GM12865 (cell line): ENCODE results near the gene TEX264.

ENCODE experiments used
- DNase-seq: peaks from one replicate; pipeline ENCODE4 v3.0.0; 2010; ENCODE audit warnings: low read depth
- H3K4me3 ChIP-seq: 2 replicates; pipeline ENCODE4 v1.5.1; 2011; ENCODE audit warnings: mild to moderate bottlenecking, low read depth, low read length, control low read depth
- CTCF ChIP-seq: IDR thresholded peaks from 2 replicates; pipeline ENCODE4 v1.5.1; 2011; ENCODE audit warnings: low read length, control low read depth, low read depth, inconsistent platforms; ENCODE audit not compliant: insufficient read depth; ENCODE audit errors: missing control alignments

TEX264 gene

GRCh38 chr3:51718547-51719409, 47.7 kb downstream of the TEX264 start:
- peak; percentile 73 for TF ChIP-seq CTCF
- DNase-seq, result peak; percentile 80
- no peak overlapping the region for H3K4me3 ChIP-seq

GRCh38 chr3:51719410-51720025, 48.5 kb downstream of the TEX264 start:
- no peak for DNase-seq
- H3K4me3 ChIP-seq, result no peak overlapping the region
- TF ChIP-seq CTCF, result no peak

- no peak for TF ChIP-seq CTCF
- no peak for DNase-seq
- H3K4me3 ChIP-seq, result no peak overlapping the region
Observed at GRCh38 chr3:51720292-51721061, 49.4 kb downstream of the TEX264 start.

- H3K4me3 ChIP-seq, result no peak overlapping the region
- TF ChIP-seq CTCF, result no peak
- no peak for DNase-seq
Observed at GRCh38 chr3:51721062-51721745, 50.2 kb downstream of the TEX264 start.

- H3K4me3 ChIP-seq, result no peak overlapping the region
- TF ChIP-seq CTCF, result no peak
- DNase-seq, result no peak
Observed at GRCh38 chr3:51722362-51722761, 51.3 kb downstream of the TEX264 start.

GRCh38 chr3:51727500-51727899, 56.4 kb downstream of the TEX264 start:
- no peak for TF ChIP-seq CTCF
- no peak overlapping the region for H3K4me3 ChIP-seq
- DNase-seq, result no peak
